SK-N-SH (cell line): ENCODE results near the gene GRK5. TPM values are rescaled to one million over a fixed set of nuclear protein-coding genes. Genes with fewer than 3 reads are reported as not detected.

Experiments
- CTCF ChIA-PET: fragments of 300-600, 350-600 bp; formaldehyde crosslinking; extraction: SDS; loops from one replicate; lab custom pipeline; 2021; lab: Yijun Ruan, JAX
- POLR2A ChIA-PET: fragments of 350-600 bp; sonication (Branson Sonifier 250); formaldehyde crosslinking; extraction: SDS; loops from one replicate; lab custom pipeline; 2020; ENCODE audit warnings: antibody characterized with exemption, inconsistent platforms; lab: Yijun Ruan, JAX
- DNase-seq: peaks from one replicate; pipeline ENCODE4 v3.0.0; 2012
- H2AFZ ChIP-seq: fragments of 200-600 bp; sonication (generic); 2 replicates; pipeline ENCODE4 v1.8.1; 2016; ENCODE audit warnings: antibody characterized with exemption, mild to moderate bottlenecking, low read depth
- H3F3A ChIP-seq: fragments of 200-600 bp; sonication (generic); replicated peaks from 2 replicates; pipeline ENCODE3; 2016; ENCODE audit warnings: antibody characterized with exemption, mild to moderate bottlenecking; ENCODE audit not compliant: insufficient read depth
- H3K27ac ChIP-seq, 2 experiments: fragments of 200-500 bp in 1 of 2; fragments of 200-600 bp in 1 of 2; sonication (Bioruptor generic) in 1 of 2; sonication (generic), shearing (Covaris generic) in 1 of 2; 2 replicates each; pipeline versions ENCODE4 v1.5.1 to v1.6.1; 2014 to 2016; ENCODE audit warnings: low read depth in 2 of 2, inconsistent platforms in 1 of 2, low read length in 1 of 2, mild to moderate bottlenecking in 1 of 2, mixed read lengths in 1 of 2
- H3K27me3 ChIP-seq: fragments of 200-600 bp; sonication (generic), shearing (Covaris generic); 2 replicates; pipeline ENCODE4 v1.6.1; 2016; ENCODE audit warnings: mixed run types; ENCODE audit not compliant: insufficient read depth
- H3K36me3 ChIP-seq, 2 experiments: fragments of 200-500 bp in 1 of 2; fragments of 200-600 bp in 1 of 2; sonication (Bioruptor generic) in 1 of 2; sonication (generic) in 1 of 2; replicated peaks in 1 of 2; 2 replicates each; pipeline versions ENCODE3 to v1.5.1; 2014 to 2016; ENCODE audit warnings: low read length in 1 of 2, mild to moderate bottlenecking in 1 of 2; ENCODE audit not compliant: insufficient read depth in 2 of 2, control insufficient read depth in 1 of 2
- H3K4me1 ChIP-seq, 2 experiments: fragments of 200-500 bp in 1 of 2; fragments of 200-600 bp in 1 of 2; sonication (Bioruptor generic) in 1 of 2; sonication (generic), shearing (Covaris generic) in 1 of 2; 2 replicates each; pipeline versions ENCODE4 v1.5.1 to v1.6.1; 2014 to 2016; ENCODE audit warnings: low read depth in 1 of 2, low read length in 1 of 2, mixed run types in 1 of 2; ENCODE audit not compliant: insufficient read depth in 2 of 2, control insufficient read depth in 1 of 2
- H3K4me2 ChIP-seq: fragments of 200-600 bp; sonication (generic), shearing (Covaris generic); 2 replicates; pipeline ENCODE4 v1.6.1; 2017; ENCODE audit warnings: mixed run types
- H3K4me3 ChIP-seq, 2 experiments: fragments of 200-500 bp in 1 of 2; fragments of 200-600 bp in 1 of 2; sonication (Bioruptor generic) in 1 of 2; sonication (generic), shearing (Covaris generic) in 1 of 2; 2 replicates each; pipeline versions ENCODE4 v1.5.1 to v1.8.1; 2014 to 2016; ENCODE audit warnings: low read depth in 2 of 2, inconsistent platforms in 1 of 2, low read length in 1 of 2, mild to moderate bottlenecking in 1 of 2, mixed read lengths in 1 of 2, moderate library complexity in 1 of 2
- H3K79me2 ChIP-seq: fragments of 200-600 bp; sonication (generic); 2 replicates; pipeline ENCODE4 v1.8.1; 2017; ENCODE audit warnings: mild to moderate bottlenecking; ENCODE audit not compliant: insufficient read depth
- H3K9ac ChIP-seq: fragments of 200-600 bp; sonication (generic); 2 replicates; pipeline ENCODE4 v1.6.1; 2017; ENCODE audit warnings: mixed run types
- H3K9me2 ChIP-seq: fragments of 200-600 bp; sonication (generic); 2 replicates; pipeline ENCODE4 v1.6.1; 2017; ENCODE audit warnings: mixed run types
- H3K9me3 ChIP-seq: fragments of 200-600 bp; sonication (generic); 2 replicates; pipeline ENCODE4 v1.6.1; 2017; ENCODE audit warnings: mixed run types, mild to moderate bottlenecking, moderate library complexity
- H4K20me1 ChIP-seq: fragments of 200-600 bp; sonication (generic); 2 replicates; pipeline ENCODE4 v1.6.1; 2017; ENCODE audit warnings: mild to moderate bottlenecking, mixed run types; ENCODE audit not compliant: insufficient read depth
- CHD2 ChIP-seq: fragments of 150-350 bp; IDR thresholded peaks from 2 replicates; pipeline ENCODE4 v1.6.1; 2018; ENCODE audit warnings: low read length; ENCODE audit not compliant: partially characterized antibody
- ELF1 ChIP-seq: IDR thresholded peaks from 2 replicates; pipeline ENCODE4 v1.4.0; 2012
- EP300 ChIP-seq, 2 experiments: IDR thresholded peaks; 2 replicates each; pipeline versions ENCODE4 v1.4.0 to v1.6.1; 2012; ENCODE audit warnings: borderline replicate concordance in 1 of 2, low read depth in 1 of 2, low read length in 1 of 2
- FOSL2 ChIP-seq: IDR thresholded peaks from 2 replicates; pipeline ENCODE4 v1.4.0; 2012; ENCODE audit warnings: low read depth, mild to moderate bottlenecking, moderate library complexity, borderline replicate concordance
- FOXM1 ChIP-seq: IDR thresholded peaks from 2 replicates; pipeline ENCODE4 v1.4.0; 2012; ENCODE audit warnings: low read depth, mild to moderate bottlenecking
- JUND ChIP-seq: IDR thresholded peaks from 2 replicates; pipeline ENCODE4 v1.4.0; 2012
- MEF2A ChIP-seq: IDR thresholded peaks from 2 replicates; pipeline ENCODE4 v1.4.0; 2012; ENCODE audit warnings: low read depth, borderline replicate concordance
- MXI1 ChIP-seq: IDR thresholded peaks from 2 replicates; pipeline ENCODE4 v1.6.1; 2012; ENCODE audit warnings: mild to moderate bottlenecking, low read depth, low read length, improper control_type of control experiment
- NRF1 ChIP-seq: IDR thresholded peaks from 2 replicates; pipeline ENCODE4 v1.6.1; 2012; ENCODE audit warnings: low read depth, mild to moderate bottlenecking, low read length
- RAD21 ChIP-seq: IDR thresholded peaks from 2 replicates; pipeline ENCODE4 v1.6.1; 2012; ENCODE audit warnings: mild to moderate bottlenecking, low read length
- RCOR1 ChIP-seq: fragments of 150-350 bp; IDR thresholded peaks from 2 replicates; pipeline ENCODE4 v1.6.1; 2017; ENCODE audit warnings: antibody characterized with exemption, low read length
- RFX5 ChIP-seq: IDR thresholded peaks from 2 replicates; pipeline ENCODE4 v1.6.1; 2012; ENCODE audit warnings: mild to moderate bottlenecking, improper control_type of control experiment, low read length
- RXRA ChIP-seq: IDR thresholded peaks from 2 replicates; pipeline ENCODE4 v1.4.0; 2012; ENCODE audit warnings: low read depth, mild to moderate bottlenecking, borderline replicate concordance
- SMC3 ChIP-seq: IDR thresholded peaks from 2 replicates; pipeline ENCODE4 v1.6.1; 2012; ENCODE audit warnings: low read depth, low read length, improper control_type of control experiment
- TEAD4 ChIP-seq: IDR thresholded peaks from 2 replicates; pipeline ENCODE4 v1.4.0; 2012; ENCODE audit warnings: mild to moderate bottlenecking, borderline replicate concordance; ENCODE audit not compliant: insufficient read depth
- WGBS: methylation state at CpG from one replicate; pipeline ENCODE4 v1.1.6; 2017; ENCODE audit warnings: low lambda C conversion rate; 5-methylcytosine and 5-hydroxymethylcytosine counted together
- polyA plus RNA-seq, 3 experiments: library from polyadenylated mRNA; depleted of rRNA; stranded (reverse); fragments of >200 nt; gene quantifications; 2 replicates each; pipeline ENCODE4 v1.2.3, GENCODE V29; 2012
- TF ChIP-seq, protein P1 (sequence below): IDR thresholded peaks from 2 replicates; pipeline ENCODE4 v1.4.0; 2012; ENCODE audit warnings: low read depth, borderline replicate concordance
- TF ChIP-seq, protein P2 (sequence below): fragments of 150-350 bp; IDR thresholded peaks from 2 replicates; pipeline ENCODE4 v1.6.1; 2017; ENCODE audit warnings: antibody characterized with exemption, low read length, low read depth, borderline replicate concordance
- TF ChIP-seq, protein P3 (sequence below): IDR thresholded peaks from 2 replicates; pipeline ENCODE4 v1.4.0; 2012; ENCODE audit warnings: low read depth
- TF ChIP-seq, protein P4 (sequence below): fragments of 200-600 bp; sonication (generic); IDR thresholded peaks from 2 replicates; pipeline ENCODE4 v1.6.1; 2017; ENCODE audit warnings: antibody characterized with exemption, mild to moderate bottlenecking, moderate library complexity
- TF ChIP-seq, protein P5 (sequence below): IDR thresholded peaks from 2 replicates; pipeline ENCODE4 v1.4.0; 2012; ENCODE audit warnings: low read depth, borderline replicate concordance

The GRK5 gene
- polyA plus RNA-seq, 1 of the 3 experiments (the other 2 are of a cell fraction), result 12.1 TPM

DNA sequence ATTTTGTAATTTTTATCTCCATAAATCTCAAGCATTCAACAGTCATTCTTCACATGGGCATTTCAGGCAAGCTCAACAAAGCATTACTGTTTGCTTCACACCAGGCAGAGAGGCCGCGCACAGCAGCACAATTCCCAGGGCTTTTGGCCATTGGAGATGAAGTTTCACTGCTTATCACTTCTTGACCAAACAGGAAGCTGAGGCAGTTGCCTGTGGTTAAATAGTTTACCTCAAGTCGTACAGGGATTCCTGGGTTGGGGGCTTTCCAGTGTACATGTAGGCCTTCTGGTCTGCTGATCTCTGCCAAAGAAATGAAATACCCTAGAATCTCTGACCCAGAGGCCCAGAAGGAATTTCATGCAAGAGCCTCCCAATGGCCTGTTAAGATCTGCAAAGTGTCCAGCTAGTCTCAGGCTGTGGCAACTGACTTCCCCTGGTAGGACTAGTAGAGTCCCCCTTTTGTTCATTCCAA, 17.5 kb upstream of the GRK5 start:
- Histone ChIP-seq H3K79me2 (no peaks in the 10 kb centered on the region), H3K27me3 (no peaks in the 10 kb centered on the region), H2AFZ (0 out of 2 replicates have a peak overlapping the region, but pooled peaks have one; percentile 32), H3K9me3 (no peaks in the 10 kb centered on the region)
- POLR2A ChIA-PET, result no interaction called here
- TF ChIP-seq, protein P1, sequence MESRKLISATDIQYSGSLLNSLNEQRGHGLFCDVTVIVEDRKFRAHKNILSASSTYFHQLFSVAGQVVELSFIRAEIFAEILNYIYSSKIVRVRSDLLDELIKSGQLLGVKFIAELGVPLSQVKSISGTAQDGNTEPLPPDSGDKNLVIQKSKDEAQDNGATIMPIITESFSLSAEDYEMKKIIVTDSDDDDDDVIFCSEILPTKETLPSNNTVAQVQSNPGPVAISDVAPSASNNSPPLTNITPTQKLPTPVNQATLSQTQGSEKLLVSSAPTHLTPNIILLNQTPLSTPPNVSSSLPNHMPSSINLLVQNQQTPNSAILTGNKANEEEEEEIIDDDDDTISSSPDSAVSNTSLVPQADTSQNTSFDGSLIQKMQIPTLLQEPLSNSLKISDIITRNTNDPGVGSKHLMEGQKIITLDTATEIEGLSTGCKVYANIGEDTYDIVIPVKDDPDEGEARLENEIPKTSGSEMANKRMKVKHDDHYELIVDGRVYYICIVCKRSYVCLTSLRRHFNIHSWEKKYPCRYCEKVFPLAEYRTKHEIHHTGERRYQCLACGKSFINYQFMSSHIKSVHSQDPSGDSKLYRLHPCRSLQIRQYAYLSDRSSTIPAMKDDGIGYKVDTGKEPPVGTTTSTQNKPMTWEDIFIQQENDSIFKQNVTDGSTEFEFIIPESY, result no peak
- TF ChIP-seq ELF1 (no peak), MXI1 (no peak), CHD2 (no peak), RCOR1 (no peak), MEF2A (no peak), NRF1 (no peak), TEAD4 (no peak)
- TF ChIP-seq, all 33 proteins: peak for 0
- WGBS, result 65% methylated on average over 3 of the region's 3 CpGs
- H3K4me2 ChIP-seq, result no peak overlapping the region
- DNase-seq, result no peak
- peaks cover 6% of the 10 kb centered on the region for H3F3A ChIP-seq
- H3K27ac ChIP-seq, result peak overlapping the region in 1 of 2 experiments; percentile 53; a peak in 2 of 4 replicates
- H4K20me1 ChIP-seq, result no peaks in the 10 kb centered on the region
- CTCF ChIA-PET, result interaction anchor here (0.6 to 3.2 kb wide), 9 partner anchors 10 to 354 kb away, joined by 3 to 41 read pairs (median 4); no protein-coding TSS in a partner anchor
- no peaks in the 10 kb centered on the region for H3K36me3 ChIP-seq
- H3K9me2 ChIP-seq, result no peaks in the 10 kb centered on the region
- H3K4me1 ChIP-seq, result peaks cover 0 to 6% of the 10 kb centered on the region in 2 experiments; a peak in 2 of 4 replicates
- no peak overlapping the region for H3K9ac ChIP-seq
- H3K4me3 ChIP-seq, result no peak overlapping the region

DNA sequence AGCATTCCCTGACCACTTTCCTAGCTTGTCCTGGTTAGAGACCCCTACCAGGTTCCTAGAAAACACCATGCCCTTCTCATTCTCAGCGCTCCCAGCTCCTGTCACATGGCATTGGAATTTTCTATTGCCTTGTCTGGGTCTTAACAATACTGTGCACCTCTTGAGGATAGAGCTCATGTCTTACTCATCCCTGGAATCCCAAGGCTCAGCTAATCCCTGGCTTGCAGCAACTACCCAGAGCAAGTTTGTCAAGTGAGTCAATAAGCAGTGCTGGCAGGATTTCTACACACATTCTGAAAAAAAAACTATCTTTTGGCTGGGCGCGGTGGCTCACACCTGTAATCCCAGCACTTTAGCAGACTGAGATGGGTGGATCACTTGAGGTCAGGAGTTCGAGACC, 17.0 kb upstream of the GRK5 start:
- WGBS, result 56% methylated on average over 4 of the region's 4 CpGs
- CTCF ChIA-PET, result interaction anchor here (0.6 to 3.2 kb wide), 6 partner anchors 9 to 353 kb away, joined by 3 to 41 read pairs (median 6); no protein-coding TSS in a partner anchor
- TF ChIP-seq, protein P2, sequence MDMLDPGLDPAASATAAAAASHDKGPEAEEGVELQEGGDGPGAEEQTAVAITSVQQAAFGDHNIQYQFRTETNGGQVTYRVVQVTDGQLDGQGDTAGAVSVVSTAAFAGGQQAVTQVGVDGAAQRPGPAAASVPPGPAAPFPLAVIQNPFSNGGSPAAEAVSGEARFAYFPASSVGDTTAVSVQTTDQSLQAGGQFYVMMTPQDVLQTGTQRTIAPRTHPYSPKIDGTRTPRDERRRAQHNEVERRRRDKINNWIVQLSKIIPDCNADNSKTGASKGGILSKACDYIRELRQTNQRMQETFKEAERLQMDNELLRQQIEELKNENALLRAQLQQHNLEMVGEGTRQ, result no peak
- TF ChIP-seq, protein P3, sequence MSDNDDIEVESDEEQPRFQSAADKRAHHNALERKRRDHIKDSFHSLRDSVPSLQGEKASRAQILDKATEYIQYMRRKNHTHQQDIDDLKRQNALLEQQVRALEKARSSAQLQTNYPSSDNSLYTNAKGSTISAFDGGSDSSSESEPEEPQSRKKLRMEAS, result peak; percentile 68; the same call in 1 of the 2 replicates
- TF ChIP-seq NRF1, result no peak
- no peak for TF ChIP-seq ELF1
- TF ChIP-seq, protein P4, sequence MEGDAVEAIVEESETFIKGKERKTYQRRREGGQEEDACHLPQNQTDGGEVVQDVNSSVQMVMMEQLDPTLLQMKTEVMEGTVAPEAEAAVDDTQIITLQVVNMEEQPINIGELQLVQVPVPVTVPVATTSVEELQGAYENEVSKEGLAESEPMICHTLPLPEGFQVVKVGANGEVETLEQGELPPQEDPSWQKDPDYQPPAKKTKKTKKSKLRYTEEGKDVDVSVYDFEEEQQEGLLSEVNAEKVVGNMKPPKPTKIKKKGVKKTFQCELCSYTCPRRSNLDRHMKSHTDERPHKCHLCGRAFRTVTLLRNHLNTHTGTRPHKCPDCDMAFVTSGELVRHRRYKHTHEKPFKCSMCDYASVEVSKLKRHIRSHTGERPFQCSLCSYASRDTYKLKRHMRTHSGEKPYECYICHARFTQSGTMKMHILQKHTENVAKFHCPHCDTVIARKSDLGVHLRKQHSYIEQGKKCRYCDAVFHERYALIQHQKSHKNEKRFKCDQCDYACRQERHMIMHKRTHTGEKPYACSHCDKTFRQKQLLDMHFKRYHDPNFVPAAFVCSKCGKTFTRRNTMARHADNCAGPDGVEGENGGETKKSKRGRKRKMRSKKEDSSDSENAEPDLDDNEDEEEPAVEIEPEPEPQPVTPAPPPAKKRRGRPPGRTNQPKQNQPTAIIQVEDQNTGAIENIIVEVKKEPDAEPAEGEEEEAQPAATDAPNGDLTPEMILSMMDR, result no peak
- peak; percentile 80 for TF ChIP-seq JUND
- TF ChIP-seq MXI1, result no peak
- no peak for TF ChIP-seq SMC3
- TF ChIP-seq, protein P5, sequence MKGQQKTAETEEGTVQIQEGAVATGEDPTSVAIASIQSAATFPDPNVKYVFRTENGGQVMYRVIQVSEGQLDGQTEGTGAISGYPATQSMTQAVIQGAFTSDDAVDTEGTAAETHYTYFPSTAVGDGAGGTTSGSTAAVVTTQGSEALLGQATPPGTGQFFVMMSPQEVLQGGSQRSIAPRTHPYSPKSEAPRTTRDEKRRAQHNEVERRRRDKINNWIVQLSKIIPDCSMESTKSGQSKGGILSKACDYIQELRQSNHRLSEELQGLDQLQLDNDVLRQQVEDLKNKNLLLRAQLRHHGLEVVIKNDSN, result peak; percentile 56; the same call in 1 of the 2 replicates
- TF ChIP-seq EP300 (IDR thresholded peaks at IDR 0.05; ENCODE audit: borderline replicate concordance in 1 of 2, low read depth in 1 of 2, low read length in 1 of 2), result peak in 1 of 2 experiments; percentile 44; a peak in 1 of 4 replicates
- no peak for TF ChIP-seq MEF2A
- no peak for TF ChIP-seq RAD21
- no peak for TF ChIP-seq RFX5
- TF ChIP-seq RXRA, result peak; percentile 37; the same call in 1 of the 2 replicates
- TF ChIP-seq FOSL2, result peak; percentile 81; the same call in 1 of the 2 replicates
- no peak for TF ChIP-seq FOXM1
- peak; percentile 90 for TF ChIP-seq TEAD4

More for the DNA sequence above, 17.0 kb upstream of the GRK5 start:
- H4K20me1 ChIP-seq, result no peaks in the 10 kb centered on the region
- H2AFZ ChIP-seq, result no peak overlapping the region
- no peaks in the 10 kb centered on the region for H3K36me3 ChIP-seq
- peak overlapping the region in 1 of 2 experiments; percentile 53; a peak in 2 of 4 replicates for H3K27ac ChIP-seq
- H3K4me2 ChIP-seq, result no peak overlapping the region
- H3K4me1 ChIP-seq, result peaks cover 0 to 6% of the 10 kb centered on the region in 2 experiments; a peak in 1 of 4 replicates
- POLR2A ChIA-PET, result no interaction called here
- H3K9ac ChIP-seq, result no peak overlapping the region
- peaks cover 6% of the 10 kb centered on the region for H3F3A ChIP-seq
- no peaks in the 10 kb centered on the region for H3K9me3 ChIP-seq
- H3K9me2 ChIP-seq, result no peaks in the 10 kb centered on the region
- no peak overlapping the region for H3K4me3 ChIP-seq
- no peak for DNase-seq
- no peaks in the 10 kb centered on the region for H3K27me3 ChIP-seq
- H3K79me2 ChIP-seq, result no peaks in the 10 kb centered on the region
